SU-DHL-6 (cell line): Measurements from ENCODE around the gene POFUT1.

ENCODE experiments used
- EZH2phosphoT487 ChIP-seq: fragments of 200-600 bp; sonication (generic), shearing (Covaris generic); conservative IDR thresholded peaks from 2 replicates; pipeline ENCODE4 v1.6.1; 2018; ENCODE audit warnings: mild to moderate bottlenecking, antibody characterized with exemption, low read length, moderate library complexity, mixed read lengths
- TF ChIP-seq, protein P1 (sequence below): fragments of 200-600 bp; sonication (generic); IDR thresholded peaks from one replicate; pipeline ENCODE4 v1.5.1; 2017; ENCODE audit warnings: antibody characterized with exemption, mild to moderate bottlenecking, low read length, moderate library complexity; ENCODE audit not compliant: insufficient read depth, poor library complexity, severe bottlenecking

DNA sequence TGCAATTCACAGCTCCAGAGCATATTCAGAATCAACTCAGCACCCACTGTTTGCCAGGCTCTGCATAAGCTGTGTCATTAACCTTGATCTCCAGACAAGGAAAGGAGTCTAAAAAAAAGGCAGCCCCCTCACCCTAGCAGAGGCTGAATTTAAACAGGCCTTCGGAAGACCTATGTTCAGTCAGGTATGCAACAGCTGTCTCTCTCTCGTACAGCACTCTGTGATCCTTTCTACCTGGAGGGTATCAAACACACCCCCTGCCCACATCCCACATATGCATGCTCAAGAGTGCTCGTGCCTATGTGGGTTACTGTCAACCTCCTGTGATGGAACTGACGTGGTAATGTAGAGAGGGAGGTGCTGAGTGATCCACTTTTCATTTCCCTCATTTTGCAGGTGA is 8.7 kb upstream of the POFUT1 start:
- TF ChIP-seq, protein P1, sequence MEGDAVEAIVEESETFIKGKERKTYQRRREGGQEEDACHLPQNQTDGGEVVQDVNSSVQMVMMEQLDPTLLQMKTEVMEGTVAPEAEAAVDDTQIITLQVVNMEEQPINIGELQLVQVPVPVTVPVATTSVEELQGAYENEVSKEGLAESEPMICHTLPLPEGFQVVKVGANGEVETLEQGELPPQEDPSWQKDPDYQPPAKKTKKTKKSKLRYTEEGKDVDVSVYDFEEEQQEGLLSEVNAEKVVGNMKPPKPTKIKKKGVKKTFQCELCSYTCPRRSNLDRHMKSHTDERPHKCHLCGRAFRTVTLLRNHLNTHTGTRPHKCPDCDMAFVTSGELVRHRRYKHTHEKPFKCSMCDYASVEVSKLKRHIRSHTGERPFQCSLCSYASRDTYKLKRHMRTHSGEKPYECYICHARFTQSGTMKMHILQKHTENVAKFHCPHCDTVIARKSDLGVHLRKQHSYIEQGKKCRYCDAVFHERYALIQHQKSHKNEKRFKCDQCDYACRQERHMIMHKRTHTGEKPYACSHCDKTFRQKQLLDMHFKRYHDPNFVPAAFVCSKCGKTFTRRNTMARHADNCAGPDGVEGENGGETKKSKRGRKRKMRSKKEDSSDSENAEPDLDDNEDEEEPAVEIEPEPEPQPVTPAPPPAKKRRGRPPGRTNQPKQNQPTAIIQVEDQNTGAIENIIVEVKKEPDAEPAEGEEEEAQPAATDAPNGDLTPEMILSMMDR: no peak
- TF ChIP-seq EZH2phosphoT487: no peak
